Osteoblast (primary cell): ENCODE measurements around the gene ADGRB3. TPM values are rescaled to one million over a fixed set of nuclear protein-coding genes. Genes with fewer than 3 reads are reported as not detected.

Source experiments
- DNase-seq: peaks from one replicate; pipeline ENCODE4 v3.0.0; 2011; ENCODE audit warnings: low spot score, mixed read lengths; ENCODE audit not compliant: insufficient read length; ENCODE audit errors: missing footprints
- H2AFZ ChIP-seq: 2 replicates; pipeline ENCODE4 v1.6.0; 2011; ENCODE audit warnings: mild to moderate bottlenecking, low read length
- H3K27ac ChIP-seq: 2 replicates; pipeline ENCODE4 v1.5.1; 2011; ENCODE audit warnings: mild to moderate bottlenecking, low read depth, low read length, moderate library complexity
- H3K27me3 ChIP-seq: 2 replicates; pipeline ENCODE4 v1.6.0; 2012; ENCODE audit warnings: mild to moderate bottlenecking, control low read depth, inconsistent platforms, low read length, moderate library complexity; ENCODE audit not compliant: insufficient read depth
- H3K36me3 ChIP-seq: 2 replicates; pipeline ENCODE4 v1.5.1; 2011; ENCODE audit warnings: mild to moderate bottlenecking, low read length, control low read depth, moderate library complexity; ENCODE audit not compliant: insufficient read depth
- H3K4me1 ChIP-seq: 2 replicates; pipeline ENCODE4 v1.5.1; 2011; ENCODE audit warnings: mild to moderate bottlenecking, low read length, control low read depth, moderate library complexity; ENCODE audit not compliant: insufficient read depth
- H3K4me2 ChIP-seq: 2 replicates; pipeline ENCODE4 v1.6.0; 2011; ENCODE audit warnings: mild to moderate bottlenecking, low read length; ENCODE audit not compliant: insufficient read depth
- H3K4me3 ChIP-seq: fragments of 200-600 bp; sonication (generic); 3 replicates; pipeline ENCODE4 v1.5.1; 2012; ENCODE audit warnings: mild to moderate bottlenecking, low read length, inconsistent platforms; ENCODE audit not compliant: insufficient read depth
- H3K79me2 ChIP-seq: 2 replicates; pipeline ENCODE4 v1.6.0; 2012; ENCODE audit warnings: mild to moderate bottlenecking, low read length, control low read depth, inconsistent platforms; ENCODE audit not compliant: insufficient read depth
- H3K9me3 ChIP-seq: 2 replicates; pipeline ENCODE4 v1.5.1; 2011; ENCODE audit warnings: low read depth, low read length, control low read depth
- H4K20me1 ChIP-seq: 2 replicates; pipeline ENCODE4 v1.6.0; 2012; ENCODE audit warnings: mild to moderate bottlenecking, low read length, control low read depth; ENCODE audit not compliant: insufficient read depth
- total RNA-seq: library from RNA; depleted of rRNA; stranded (reverse); fragments of >200 nt; gene quantifications from 2 replicates; pipeline ENCODE4 v1.2.3, GENCODE V29; 2012
- TF ChIP-seq, protein P1 (sequence below): IDR thresholded peaks from 2 replicates; pipeline ENCODE4 v1.5.1; 2011; ENCODE audit warnings: mild to moderate bottlenecking, low read depth, low read length, moderate library complexity; ENCODE audit errors: extremely low read depth

The ADGRB3 gene
- total RNA-seq, 1 donor: not detected

DNA sequence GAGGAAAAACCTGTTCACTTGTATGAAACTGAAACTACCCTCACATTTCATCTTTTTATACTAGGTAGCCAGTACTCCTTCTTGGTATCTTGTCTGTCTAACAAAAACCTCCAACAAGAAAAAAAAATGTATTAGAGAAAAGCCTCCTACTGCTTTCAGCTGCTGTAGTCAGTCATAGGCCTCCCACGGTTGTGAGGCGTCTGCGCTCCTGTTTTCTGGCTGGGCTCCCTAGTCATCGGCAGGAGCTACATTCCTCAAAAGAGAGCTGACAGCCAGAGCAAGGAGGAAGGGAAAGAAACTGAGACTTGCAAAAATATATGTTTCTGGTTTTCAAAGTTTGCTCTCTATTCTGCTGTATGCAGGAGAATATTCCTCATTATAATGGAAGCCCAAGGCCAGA lies 644.7 kb downstream of the ADGRB3 start:
- Histone ChIP-seq H3K27me3 (no peaks in the 10 kb centered on the region), H3K27ac (no peak overlapping the region), H3K4me2 (no peak overlapping the region), H4K20me1 (no peaks in the 10 kb centered on the region), H3K79me2 (no peaks in the 10 kb centered on the region), H3K36me3 (no peaks in the 10 kb centered on the region), H3K4me1 (no peaks in the 10 kb centered on the region), H3K4me3 (no peak overlapping the region), H2AFZ (no peak overlapping the region), H3K9me3 (no peaks in the 10 kb centered on the region)
- DNase-seq: no peak
- TF ChIP-seq, protein P1, sequence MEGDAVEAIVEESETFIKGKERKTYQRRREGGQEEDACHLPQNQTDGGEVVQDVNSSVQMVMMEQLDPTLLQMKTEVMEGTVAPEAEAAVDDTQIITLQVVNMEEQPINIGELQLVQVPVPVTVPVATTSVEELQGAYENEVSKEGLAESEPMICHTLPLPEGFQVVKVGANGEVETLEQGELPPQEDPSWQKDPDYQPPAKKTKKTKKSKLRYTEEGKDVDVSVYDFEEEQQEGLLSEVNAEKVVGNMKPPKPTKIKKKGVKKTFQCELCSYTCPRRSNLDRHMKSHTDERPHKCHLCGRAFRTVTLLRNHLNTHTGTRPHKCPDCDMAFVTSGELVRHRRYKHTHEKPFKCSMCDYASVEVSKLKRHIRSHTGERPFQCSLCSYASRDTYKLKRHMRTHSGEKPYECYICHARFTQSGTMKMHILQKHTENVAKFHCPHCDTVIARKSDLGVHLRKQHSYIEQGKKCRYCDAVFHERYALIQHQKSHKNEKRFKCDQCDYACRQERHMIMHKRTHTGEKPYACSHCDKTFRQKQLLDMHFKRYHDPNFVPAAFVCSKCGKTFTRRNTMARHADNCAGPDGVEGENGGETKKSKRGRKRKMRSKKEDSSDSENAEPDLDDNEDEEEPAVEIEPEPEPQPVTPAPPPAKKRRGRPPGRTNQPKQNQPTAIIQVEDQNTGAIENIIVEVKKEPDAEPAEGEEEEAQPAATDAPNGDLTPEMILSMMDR: no peak

DNA sequence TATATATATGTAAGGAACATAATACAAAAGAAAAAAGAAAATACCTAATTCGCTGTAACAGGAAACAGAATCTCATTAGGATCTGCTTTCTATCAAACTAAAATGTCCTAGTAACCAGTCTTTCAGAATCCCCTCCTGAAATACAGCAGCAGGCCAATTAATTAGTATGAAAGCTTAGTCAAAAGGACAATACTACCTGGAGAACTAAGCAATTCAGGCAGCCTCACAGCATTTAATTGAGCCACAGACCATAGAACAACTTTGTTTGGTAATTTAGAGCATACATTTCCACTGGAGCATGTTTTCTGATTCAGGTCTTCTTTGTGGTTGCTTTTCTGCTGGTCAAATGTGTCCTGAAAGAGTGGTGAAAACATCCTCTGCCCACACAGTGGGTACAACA lies 645.8 kb downstream of the ADGRB3 start:
- no peaks in the 10 kb centered on the region for H3K9me3 ChIP-seq
- H3K36me3 ChIP-seq: no peaks in the 10 kb centered on the region
- DNase-seq: no peak
- no peak overlapping the region for H3K4me3 ChIP-seq
- H3K27me3 ChIP-seq: no peaks in the 10 kb centered on the region
- H3K4me1 ChIP-seq: no peaks in the 10 kb centered on the region
- H3K4me2 ChIP-seq: no peak overlapping the region
- TF ChIP-seq, protein P1: no peak
- H4K20me1 ChIP-seq: no peaks in the 10 kb centered on the region
- no peak overlapping the region for H3K27ac ChIP-seq
- H2AFZ ChIP-seq: no peak overlapping the region
- no peaks in the 10 kb centered on the region for H3K79me2 ChIP-seq

DNA sequence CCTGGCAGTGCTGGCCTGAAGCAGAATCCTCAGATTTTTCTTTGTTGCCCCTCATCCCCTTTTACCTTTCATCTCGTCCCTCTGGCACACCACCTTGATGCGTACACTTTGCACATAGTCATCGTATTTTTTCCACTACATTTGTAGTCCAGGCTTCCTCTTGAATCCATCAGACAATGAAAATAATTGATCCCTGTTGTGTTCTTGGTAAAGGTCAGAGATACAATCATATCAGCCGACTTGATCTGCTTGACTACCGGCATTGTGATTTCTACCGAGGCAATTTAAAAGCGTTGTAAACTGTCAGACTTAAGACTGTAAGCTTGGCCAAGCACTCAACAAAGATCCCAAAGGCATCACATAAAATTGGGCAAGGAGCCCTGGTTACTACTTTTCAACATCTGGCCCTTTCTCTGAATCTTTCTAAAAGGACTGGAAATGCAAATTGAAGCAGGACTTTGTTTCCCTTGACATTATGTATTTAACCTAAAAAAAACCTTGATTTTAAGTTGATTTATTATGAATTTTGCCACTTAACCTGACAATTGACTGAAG lies 649.2 kb downstream of the ADGRB3 start:
- H3K27ac ChIP-seq: no peak overlapping the region
- DNase-seq: no peak
- no peaks in the 10 kb centered on the region for H3K27me3 ChIP-seq
- TF ChIP-seq, protein P1: no peak
- no peaks in the 10 kb centered on the region for H4K20me1 ChIP-seq
- H2AFZ ChIP-seq: no peak overlapping the region
- H3K79me2 ChIP-seq: no peaks in the 10 kb centered on the region
- no peak overlapping the region for H3K4me3 ChIP-seq
- no peaks in the 10 kb centered on the region for H3K36me3 ChIP-seq
- no peak overlapping the region for H3K4me2 ChIP-seq
- H3K9me3 ChIP-seq: no peaks in the 10 kb centered on the region
- no peaks in the 10 kb centered on the region for H3K4me1 ChIP-seq

DNA sequence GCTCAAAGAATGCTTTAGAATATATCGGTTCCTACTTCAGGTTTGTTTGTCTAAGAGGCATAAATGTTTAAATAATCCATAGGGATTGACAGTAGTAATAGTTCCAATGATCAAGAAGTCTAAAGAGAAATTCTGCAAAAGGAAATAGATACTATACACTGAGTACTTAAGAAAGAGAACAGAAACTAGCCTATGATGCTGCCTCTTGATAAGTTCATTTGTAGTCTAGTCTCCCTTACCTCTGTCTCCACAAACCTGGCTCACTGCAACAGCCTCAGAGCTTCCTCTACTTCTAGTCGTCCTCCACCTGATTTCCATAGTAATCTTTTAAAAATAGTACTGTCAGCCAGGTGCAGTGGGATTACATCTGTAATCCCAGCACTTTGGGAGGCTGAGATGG lies 650.0 kb downstream of the ADGRB3 start:
- DNase-seq: no peak
- TF ChIP-seq, protein P1: no peak
- Histone ChIP-seq H3K4me3 (no peak overlapping the region), H4K20me1 (no peaks in the 10 kb centered on the region), H3K27me3 (no peaks in the 10 kb centered on the region), H3K4me2 (no peak overlapping the region), H2AFZ (no peak overlapping the region), H3K27ac (no peak overlapping the region), H3K79me2 (no peaks in the 10 kb centered on the region), H3K4me1 (no peaks in the 10 kb centered on the region), H3K36me3 (no peaks in the 10 kb centered on the region), H3K9me3 (no peaks in the 10 kb centered on the region)
